Measurements from ENCODE around the gene LARP4B.

GRCh38 chr10:806451-807162 lies 124.9 kb downstream of the LARP4B start:
- TF ChIP-seq, protein P1, sequence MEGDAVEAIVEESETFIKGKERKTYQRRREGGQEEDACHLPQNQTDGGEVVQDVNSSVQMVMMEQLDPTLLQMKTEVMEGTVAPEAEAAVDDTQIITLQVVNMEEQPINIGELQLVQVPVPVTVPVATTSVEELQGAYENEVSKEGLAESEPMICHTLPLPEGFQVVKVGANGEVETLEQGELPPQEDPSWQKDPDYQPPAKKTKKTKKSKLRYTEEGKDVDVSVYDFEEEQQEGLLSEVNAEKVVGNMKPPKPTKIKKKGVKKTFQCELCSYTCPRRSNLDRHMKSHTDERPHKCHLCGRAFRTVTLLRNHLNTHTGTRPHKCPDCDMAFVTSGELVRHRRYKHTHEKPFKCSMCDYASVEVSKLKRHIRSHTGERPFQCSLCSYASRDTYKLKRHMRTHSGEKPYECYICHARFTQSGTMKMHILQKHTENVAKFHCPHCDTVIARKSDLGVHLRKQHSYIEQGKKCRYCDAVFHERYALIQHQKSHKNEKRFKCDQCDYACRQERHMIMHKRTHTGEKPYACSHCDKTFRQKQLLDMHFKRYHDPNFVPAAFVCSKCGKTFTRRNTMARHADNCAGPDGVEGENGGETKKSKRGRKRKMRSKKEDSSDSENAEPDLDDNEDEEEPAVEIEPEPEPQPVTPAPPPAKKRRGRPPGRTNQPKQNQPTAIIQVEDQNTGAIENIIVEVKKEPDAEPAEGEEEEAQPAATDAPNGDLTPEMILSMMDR (conservative IDR thresholded peaks at IDR 0.05 in 1 of 2, IDR thresholded peaks at IDR 0.05 in 1 of 2; ENCODE audit: extremely low read depth in 1 of 2, insufficient read depth in 1 of 2, low read depth in 1 of 2, low read length in 2 of 2): no peak
- TF ChIP-seq EZH2 (IDR thresholded peaks at IDR 0.05; ENCODE audit: borderline replicate concordance, low read length): no peak
